MM.1S (cell line): ENCODE data around the gene UBLCP1.

Experiments
- CTCF ChIP-seq: fragments of 300-600 bp; sonication (generic); IDR thresholded peaks from 2 replicates; pipeline ENCODE4 v1.5.1; 2016; ENCODE audit warnings: antibody characterized with exemption, low read length, mixed read lengths
- EZH2 ChIP-seq: fragments of 300-600 bp; sonication (generic); optimal IDR thresholded peaks from 2 replicates; pipeline ENCODE3; 2017; ENCODE audit warnings: low read depth, mild to moderate bottlenecking, antibody characterized with exemption, low read length, mixed read lengths

- no peak for TF ChIP-seq CTCF
- no peak for TF ChIP-seq EZH2
Measured at GRCh38 chr5:159273923-159274322, 10.8 kb downstream of the UBLCP1 start.
